ENCODE data around the gene CTNNBIP1. TPM values are rescaled to one million over a fixed set of nuclear protein-coding genes. Genes with fewer than 3 reads are reported as not detected.

The CTNNBIP1 gene
- polyA plus RNA-seq, 1 donor (not counting 4 experiments of a cell fraction or from before 2014, with no cell fraction given) = 92.3 TPM

GRCh38 chr1:9905010-9905409, 5.1 kb downstream of the CTNNBIP1 start:
- no peaks in the 10 kb centered on the region for H3K9me3 ChIP-seq (ENCODE audit: control insufficient read depth, low read depth, low read length)
- H3K27ac ChIP-seq (ENCODE audit: control insufficient read depth, insufficient read depth, low read length) = no peak overlapping the region
- H3K4me1 ChIP-seq (ENCODE audit: control insufficient read depth, extremely low read depth, insufficient read depth, low read length) = peaks cover 64% of the 10 kb centered on the region
- FAIRE-seq (peak; percentile 53), DNase-seq (ENCODE audit: low read depth, low spot score) (no peak)
- H3K9me1 ChIP-seq (ENCODE audit: control insufficient read depth, extremely low read depth, insufficient read depth, low read length) = no peaks in the 10 kb centered on the region
- peaks cover 64% of the 10 kb centered on the region for H3K79me2 ChIP-seq (ENCODE audit: control insufficient read depth, insufficient read depth, low read length)
- dilution Hi-C loops (cut with MboI; ENCODE audit: extremely low pct_ligation_motif_present, low sequenced_read_pairs) = no loop called here
- TF ChIP-seq EZH2 (IDR thresholded peaks at IDR 0.05; ENCODE audit: low read length) (no peak), CTCF (optimal IDR thresholded peaks at IDR 0.05 in 1 of 3, IDR thresholded peaks at IDR 0.05 in 1 of 3, conservative IDR thresholded peaks at IDR 0.05 in 1 of 3; ENCODE audit: extremely low read depth in 1 of 3, insufficient read depth in 2 of 3, low read length in 3 of 3) (no peak)
- no peaks in the 10 kb centered on the region for H3K36me3 ChIP-seq (ENCODE audit: control insufficient read depth in 2 of 2, extremely low read depth in 1 of 2, insufficient read depth in 2 of 2, low read length in 2 of 2)
- H3K4me3 ChIP-seq (ENCODE audit: control insufficient read depth in 2 of 3, extremely low read depth in 1 of 3, insufficient read depth in 2 of 3, low read depth in 1 of 3, low read length in 3 of 3) = no peak overlapping the region
- H3K27me3 ChIP-seq (ENCODE audit: control insufficient read depth, extremely low read depth, insufficient read depth, low read length) = no peaks in the 10 kb centered on the region
- H3K9ac ChIP-seq (ENCODE audit: control insufficient read depth, extremely low read depth, insufficient read depth, low read length) = no peak overlapping the region
- no peaks in the 10 kb centered on the region for H4K20me1 ChIP-seq (ENCODE audit: control insufficient read depth, extremely low read depth, insufficient read depth, low read length)
- H3K4me2 ChIP-seq (ENCODE audit: control insufficient read depth, extremely low read depth, insufficient read depth, low read depth, low read length) = no peak overlapping the region
- no peak overlapping the region for H2AFZ ChIP-seq (ENCODE audit: control insufficient read depth, low read length)

- peaks cover 66% of the 10 kb centered on the region for H3K4me1 ChIP-seq (ENCODE audit: control insufficient read depth, extremely low read depth, insufficient read depth, low read length)
- dilution Hi-C loops (cut with MboI; ENCODE audit: extremely low pct_ligation_motif_present, low sequenced_read_pairs) = no loop called here
Observed at GRCh38 chr1:9904596-9904995, 5.5 kb downstream of the CTNNBIP1 start.

More at GRCh38 chr1:9904596-9904995, 5.5 kb downstream of the CTNNBIP1 start:
- H3K9me3 ChIP-seq (ENCODE audit: control insufficient read depth, low read depth, low read length) = no peaks in the 10 kb centered on the region
- TF ChIP-seq CTCF (optimal IDR thresholded peaks at IDR 0.05 in 1 of 3, IDR thresholded peaks at IDR 0.05 in 1 of 3, conservative IDR thresholded peaks at IDR 0.05 in 1 of 3; ENCODE audit: extremely low read depth in 1 of 3, insufficient read depth in 2 of 3, low read length in 3 of 3) (no peak), EZH2 (IDR thresholded peaks at IDR 0.05; ENCODE audit: low read length) (no peak)
- H4K20me1 ChIP-seq (ENCODE audit: control insufficient read depth, extremely low read depth, insufficient read depth, low read length) = no peaks in the 10 kb centered on the region
- no peak overlapping the region for H3K4me3 ChIP-seq (ENCODE audit: control insufficient read depth in 2 of 3, extremely low read depth in 1 of 3, insufficient read depth in 2 of 3, low read depth in 1 of 3, low read length in 3 of 3)
- DNase-seq (ENCODE audit: low read depth, low spot score) (no peak), FAIRE-seq (no peak)
- no peaks in the 10 kb centered on the region for H3K36me3 ChIP-seq (ENCODE audit: control insufficient read depth in 2 of 2, extremely low read depth in 1 of 2, insufficient read depth in 2 of 2, low read length in 2 of 2)
- peaks cover 63% of the 10 kb centered on the region for H3K79me2 ChIP-seq (ENCODE audit: control insufficient read depth, insufficient read depth, low read length)
- H3K9ac ChIP-seq (ENCODE audit: control insufficient read depth, extremely low read depth, insufficient read depth, low read length) = no peak overlapping the region
- no peaks in the 10 kb centered on the region for H3K27me3 ChIP-seq (ENCODE audit: control insufficient read depth, extremely low read depth, insufficient read depth, low read length)
- H3K4me2 ChIP-seq (ENCODE audit: control insufficient read depth, extremely low read depth, insufficient read depth, low read depth, low read length) = no peak overlapping the region
- no peak overlapping the region for H3K27ac ChIP-seq (ENCODE audit: control insufficient read depth, insufficient read depth, low read length)
- no peak overlapping the region for H2AFZ ChIP-seq (ENCODE audit: control insufficient read depth, low read length)
- H3K9me1 ChIP-seq (ENCODE audit: control insufficient read depth, extremely low read depth, insufficient read depth, low read length) = no peaks in the 10 kb centered on the region

All from keratinocyte (primary cell).